ENCODE results near the gene POLD2.

The POLD2 gene

DNA sequence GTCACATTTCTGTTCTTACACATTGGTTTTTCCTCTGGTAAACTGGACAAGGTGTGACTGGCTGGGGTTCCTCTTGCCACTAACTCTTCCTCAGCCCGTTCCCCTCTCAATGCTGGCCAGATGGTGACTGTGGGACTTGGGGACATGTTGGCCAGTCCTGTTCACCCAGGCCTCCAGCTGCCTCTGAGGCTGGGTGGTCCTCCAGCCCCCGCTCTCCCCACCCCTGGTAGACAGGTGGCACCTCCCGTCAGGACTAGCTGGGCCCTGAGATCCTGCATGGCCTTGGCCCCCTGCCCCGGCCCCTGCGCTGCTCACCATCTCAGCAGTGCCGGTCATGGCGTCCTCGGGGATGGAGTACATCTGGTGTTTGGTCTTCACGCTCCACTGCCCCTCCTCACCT, 28.6 kb upstream of the POLD2 start:
- no peak for DNase-seq

- no peak for DNase-seq
Measured at GRCh38 chr7:44150966-44151941, 27.9 kb upstream of the POLD2 start.

GRCh38 chr7:44150466-44150832, 27.1 kb upstream of the POLD2 start:
- no peak for DNase-seq

GRCh38 chr7:44149571-44150465, 26.5 kb upstream of the POLD2 start:
- no peak for DNase-seq

DNA sequence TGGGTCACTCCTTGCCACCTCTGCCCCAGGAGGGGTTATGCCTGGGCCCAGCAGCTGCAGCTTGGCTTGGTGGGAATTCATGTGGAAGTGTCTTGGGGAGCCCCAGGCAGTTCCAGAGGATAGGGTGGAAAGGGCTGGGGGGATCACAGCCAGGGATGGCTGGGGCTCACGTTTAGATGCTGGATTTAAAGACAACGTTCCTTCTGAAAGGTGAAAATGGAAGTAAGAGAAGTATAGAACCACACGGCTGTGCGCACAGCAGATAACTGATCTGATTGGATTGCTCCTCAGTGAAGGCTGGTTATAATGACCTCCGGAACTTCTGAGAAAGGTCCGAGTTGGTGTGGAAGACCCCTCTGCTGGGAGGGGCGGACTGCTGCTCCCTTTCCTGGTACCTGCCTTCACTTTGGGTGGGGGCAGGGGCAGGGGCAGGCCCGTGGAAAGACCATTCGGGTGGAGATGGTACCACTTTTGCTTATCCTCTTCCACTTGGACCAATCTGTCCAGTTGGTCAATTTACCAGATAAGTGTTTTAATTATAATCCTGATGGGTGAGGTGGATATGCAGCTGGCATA, 25.7 kb upstream of the POLD2 start:
- DNase-seq: no peak

DNA sequence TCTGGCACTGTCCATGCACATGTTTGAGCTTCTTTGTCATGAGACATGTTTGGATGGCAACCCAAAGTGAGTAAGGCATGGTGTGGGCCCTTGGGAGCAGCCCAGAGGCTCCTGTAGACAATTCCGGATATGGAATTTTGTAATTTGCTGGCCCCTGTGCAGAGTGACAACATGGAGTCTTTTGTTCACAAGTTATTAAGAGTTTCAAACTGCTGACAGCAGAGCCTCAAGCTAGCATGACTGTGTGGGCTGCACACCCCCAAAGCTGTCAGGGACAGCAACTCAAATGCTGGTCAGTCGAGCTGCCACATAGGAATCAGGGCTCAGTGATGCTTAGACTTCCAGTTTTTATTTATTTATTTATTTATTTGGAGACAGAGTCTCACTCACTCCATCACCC, 24.8 kb upstream of the POLD2 start:
- no peak for DNase-seq

- no peak for DNase-seq
Measured at GRCh38 chr7:44147026-44147991, 24.0 kb upstream of the POLD2 start.

GRCh38 chr7:44145969-44146911, 22.9 kb upstream of the POLD2 start:
- DNase-seq: peak; percentile 55

DNA sequence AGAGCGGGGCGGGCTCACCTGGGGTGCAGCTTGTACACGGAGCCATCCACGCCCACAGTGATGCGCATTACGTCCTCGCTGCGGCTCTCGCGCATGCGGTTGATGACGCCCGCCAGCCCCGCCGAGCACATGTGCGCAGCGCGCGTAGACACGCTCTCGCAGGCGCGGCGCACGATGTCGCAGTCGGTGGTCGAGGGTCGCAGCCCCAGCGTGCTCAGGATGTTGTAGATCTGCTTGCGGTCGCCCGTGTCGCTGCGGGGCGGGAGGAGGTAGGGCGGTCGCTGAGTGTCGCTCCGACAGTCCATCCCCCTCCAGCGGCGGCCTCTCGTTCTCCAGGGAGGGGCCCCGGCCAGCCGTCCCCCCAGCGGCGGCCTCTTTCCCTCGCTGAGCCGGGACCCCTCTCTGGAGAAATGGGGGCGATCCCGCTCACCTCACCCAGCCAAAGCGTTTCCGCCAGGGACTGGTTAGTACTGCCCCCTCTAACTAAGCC, 22.2 kb upstream of the POLD2 start:
- DNase-seq: peak; percentile 59

DNA sequence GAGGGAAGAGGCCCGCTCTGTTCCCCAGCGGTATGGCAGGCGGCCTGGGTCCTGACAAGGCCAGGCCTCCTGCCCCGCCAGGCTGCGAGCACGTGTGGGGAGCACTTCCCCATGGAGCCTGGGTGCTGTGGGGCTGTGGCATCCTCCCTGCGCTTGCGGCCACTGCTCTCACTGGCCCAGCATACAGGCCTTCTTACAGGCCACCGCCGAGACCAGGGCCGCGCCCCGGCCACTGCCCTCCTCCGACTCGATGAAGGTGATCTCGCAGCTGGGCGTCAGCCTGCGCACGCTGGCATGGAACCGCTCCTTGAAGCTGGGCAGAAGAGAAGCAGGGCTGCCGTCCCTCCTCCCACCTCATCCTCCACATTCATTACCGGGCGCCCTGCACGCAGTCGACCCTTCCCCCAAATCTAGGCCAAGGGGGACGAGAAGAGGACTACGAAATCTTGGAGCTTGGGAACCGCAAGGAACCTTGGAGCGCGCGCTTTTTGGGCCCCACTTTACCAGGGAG, 21.7 kb upstream of the POLD2 start:
- no peak for DNase-seq

DNA sequence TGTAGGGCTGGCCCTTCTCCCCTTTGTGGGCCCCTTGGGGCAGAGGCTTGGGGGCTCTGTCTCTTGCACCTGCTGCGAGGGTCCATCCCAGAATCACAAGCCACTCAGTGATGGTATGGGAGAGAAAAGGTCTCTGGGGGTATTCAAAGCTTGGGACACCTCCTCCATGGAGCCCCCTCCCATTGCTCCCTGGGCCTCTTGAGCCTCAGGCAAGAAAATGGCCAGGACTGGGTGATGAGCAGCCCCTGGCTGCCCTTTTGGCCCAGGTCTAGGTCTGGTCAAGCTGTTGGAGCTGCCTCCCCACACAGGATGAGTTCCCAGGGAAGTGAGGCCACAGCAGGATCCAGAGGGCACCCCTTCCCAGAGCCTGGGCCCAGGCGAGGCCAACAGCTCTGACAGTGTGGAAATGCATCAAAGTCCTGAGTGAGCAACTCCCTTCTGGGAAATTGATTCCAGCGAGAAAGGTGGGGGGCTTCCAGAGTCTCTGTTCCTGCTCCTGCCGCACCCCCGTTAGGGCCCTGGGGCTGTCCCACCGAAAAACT, 21.1 kb upstream of the POLD2 start:
- DNase-seq: no peak

GRCh38 chr7:44143646-44144250, 20.4 kb upstream of the POLD2 start:
- no peak for DNase-seq

DNA sequence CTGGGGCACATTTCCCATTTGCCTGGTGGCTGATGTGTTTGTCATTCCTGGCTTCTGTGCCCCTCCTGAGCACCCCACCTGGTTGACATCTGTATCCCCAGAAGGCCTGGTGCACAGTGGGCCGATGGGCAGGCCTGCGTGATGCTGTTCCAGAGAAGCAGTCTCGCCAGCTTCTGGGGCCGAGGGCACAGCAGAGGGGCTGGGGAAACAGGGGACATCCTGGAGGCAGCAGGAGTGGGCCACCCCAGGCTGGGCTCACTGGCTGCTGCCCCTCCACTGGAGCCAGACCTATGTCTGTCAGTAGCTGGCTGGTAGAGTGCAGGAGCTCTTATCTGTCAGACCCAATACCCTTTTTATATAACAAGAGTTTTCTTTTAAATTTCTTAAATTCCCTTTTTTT, 18.7 kb upstream of the POLD2 start:
- DNase-seq: no peak

DNA sequence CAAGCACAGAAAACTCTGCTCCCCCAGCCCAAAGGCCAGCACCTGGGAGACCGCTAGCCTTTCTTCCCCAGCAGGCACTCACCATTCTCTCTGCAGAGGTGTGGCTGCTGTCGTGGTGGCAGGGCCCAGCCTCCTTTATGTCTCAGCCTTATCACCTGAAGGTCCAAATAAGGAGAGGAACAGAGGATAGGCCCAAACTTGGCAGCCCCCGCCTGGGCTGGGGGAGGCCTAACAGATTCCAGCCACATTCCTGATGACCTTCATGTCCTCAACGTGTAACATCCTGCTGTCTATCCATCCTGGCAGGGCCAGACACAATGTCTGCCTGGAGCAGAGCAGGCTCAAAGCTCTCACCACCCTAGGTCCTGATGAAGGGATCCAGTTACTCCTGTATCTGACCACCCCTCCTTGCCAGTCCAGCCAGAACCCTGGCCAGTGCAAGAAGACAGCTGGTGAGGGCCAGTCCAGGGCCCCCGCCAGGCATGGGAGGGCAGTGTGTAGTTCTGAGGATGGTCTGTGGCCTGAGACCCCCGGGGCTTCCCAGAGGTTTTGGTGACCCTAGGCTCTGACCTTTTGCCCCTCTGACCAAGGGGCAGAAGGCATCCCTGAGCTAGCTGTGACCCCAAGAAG, 18.0 kb upstream of the POLD2 start, which contains the start of gene MYL7:
TSS of gene MYL7 (minus strand) at position 112 of the 630 bp plus-strand sequence. CDS start at position 85, 27 bp downstream.
- DNase-seq: no peak

- no peak for DNase-seq
Measured at GRCh38 chr7:44140341-44140740, 17.0 kb upstream of the POLD2 start.

DNA sequence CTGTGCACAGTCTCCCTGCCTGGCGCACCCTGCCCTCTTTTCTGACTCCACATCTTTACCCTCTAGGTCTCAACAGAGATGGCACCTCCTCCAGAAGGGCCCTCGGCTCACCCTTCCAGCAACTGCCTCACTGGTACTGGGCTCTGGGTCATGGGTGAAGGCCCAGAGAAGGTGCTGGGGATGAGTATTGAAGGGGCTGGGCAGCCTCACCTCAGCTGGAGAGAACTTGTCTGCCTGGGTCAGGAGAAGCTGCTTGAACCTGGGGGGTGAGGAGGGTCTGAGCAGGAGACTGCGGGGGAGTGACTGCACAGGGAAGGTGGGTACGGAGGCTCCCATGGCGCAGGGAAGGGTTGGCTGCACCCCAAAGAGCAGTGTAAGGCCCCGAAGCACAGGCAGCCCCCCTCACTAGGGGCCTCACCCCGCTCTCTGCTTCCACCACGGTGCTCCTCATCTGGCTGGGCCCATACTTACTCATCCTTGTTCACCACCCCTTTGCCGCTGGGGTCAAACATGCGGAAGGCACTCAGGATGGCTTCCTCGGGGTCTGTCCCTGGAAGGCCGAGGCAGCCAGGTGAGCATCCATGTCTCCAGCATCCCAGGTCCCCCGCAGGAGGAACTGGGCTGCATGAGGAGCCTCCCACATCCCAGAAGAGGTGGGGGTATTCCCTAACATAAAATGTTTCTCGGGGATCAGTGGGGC, 16.1 kb upstream of the POLD2 start:
- no peak for DNase-seq

GRCh38 chr7:44138698-44139097, 15.3 kb upstream of the POLD2 start:
- DNase-seq: no peak

GRCh38 chr7:44136731-44137130, 13.4 kb upstream of the POLD2 start:
- DNase-seq: no peak

All from activated T-cell treated with anti-CD3 and anti-CD28 coated beads for 4 hours (primary cell).